Kidney (tissue), 14 donors: ENCODE measurements around the gene DUSP22. TPM values are rescaled to one million over a fixed set of nuclear protein-coding genes. Genes with fewer than 3 reads are reported as not detected.
"Not testable (repeated sequence)": the region's sequence is repeated elsewhere in the genome, so short reads cannot be mapped to it uniquely, and the experiment has no call there.

Experiments
- DNase-seq, 5 donors: peaks; one replicate each; pipeline ENCODE4 v3.0.0-alpha.2; 2013 to 2020
- FAIRE-seq: peaks from 2 replicates; lab custom pipeline; 2012; peaks lifted over from hg19 to GRCh38; lab: Jason Lieb, UNC
- H3K27ac ChIP-seq, 2 donors: one replicate each; pipeline ENCODE4 v1.7.0; 2013; ENCODE audit warnings: low read depth in 2 of 2, low read length in 2 of 2, inconsistent platforms in 1 of 2
- H3K27me3 ChIP-seq: one replicate; pipeline ENCODE4 v1.7.1; 2013; ENCODE audit warnings: low read length, inconsistent platforms; ENCODE audit not compliant: control insufficient read depth, insufficient read depth
- H3K36me3 ChIP-seq, 3 donors: one replicate each; pipeline versions ENCODE4 v1.7.0 to v1.7.1; 2013; ENCODE audit warnings: low read length in 3 of 3, control low read depth in 1 of 3, inconsistent platforms in 1 of 3; ENCODE audit not compliant: insufficient read depth in 3 of 3, control insufficient read depth in 2 of 3
- H3K4me1 ChIP-seq, 3 donors: one replicate each; pipeline versions ENCODE4 v1.7.0 to v1.7.1; 2013; ENCODE audit warnings: low read length in 3 of 3, inconsistent platforms in 1 of 3, low read depth in 1 of 3; ENCODE audit not compliant: control insufficient read depth in 2 of 3, insufficient read depth in 2 of 3
- H3K4me3 ChIP-seq, 3 donors: one replicate each; pipeline versions ENCODE4 v1.7.0 to v1.8.1; 2013; ENCODE audit warnings: low read length in 3 of 3, control low read depth in 1 of 3, inconsistent platforms in 1 of 3
- H3K9ac ChIP-seq, 3 donors: one replicate each; pipeline versions ENCODE4 v1.7.0 to v1.7.1; 2013; ENCODE audit warnings: low read length in 3 of 3, control low read depth in 1 of 3, inconsistent platforms in 1 of 3
- H3K9me3 ChIP-seq, 3 donors: one replicate each; pipeline versions ENCODE4 v1.7.0 to v1.7.1; 2013; ENCODE audit warnings: low read length in 3 of 3, control low read depth in 1 of 3, inconsistent platforms in 1 of 3; ENCODE audit not compliant: control insufficient read depth in 2 of 3, insufficient read depth in 1 of 3
- intact Hi-C: fragments of 100-400 bp; cut with DNase I; formaldehyde crosslinking; loops from one replicate; pipeline ENCODE4 v1.11.1; 2022
- polyA plus RNA-seq: library from polyadenylated mRNA; stranded (reverse); fragments of 350-450 nt; fragmentation: Illumina TruSeq; extraction: RNeasy Lipid Tissue Mini Kit (QIAGEN cat#74804); gene quantifications from one replicate; pipeline ENCODE4 v1.2.3, GENCODE V29; 2014; ENCODE audit warnings: low read depth, low replicate concordance; ENCODE audit not compliant: insufficient read depth
- total RNA-seq: library from RNA; stranded (reverse); fragmentation: NEBNext Ultra II Directional; extraction: Animal tissue kit (Norgen Biotek cat#: 25700); gene quantifications from one replicate; pipeline ENCODE4 v1.2.1, GENCODE V29; 2021
- TF ChIP-seq, protein P1 (sequence below): IDR thresholded peaks from 3 replicates; pipeline ENCODE4 v1.5.1; 2012; ENCODE audit warnings: mild to moderate bottlenecking, moderate library complexity, borderline replicate concordance; ENCODE audit not compliant: insufficient read depth; ENCODE audit errors: extremely low read depth
- donor health status: control.
- donor health status: control.
- donor health status: control.
- donor health status: control.
- donor health status: control.
- donor health status: DM: yes; HTN: yes; CAD: no.
- donor health status: Normal renal cell carcinoma (clear cell type).

Gene DUSP22
- total and polyA plus RNA-seq, 2 donors from 2014 or later = 24.0 to 60.7 TPM

DNA sequence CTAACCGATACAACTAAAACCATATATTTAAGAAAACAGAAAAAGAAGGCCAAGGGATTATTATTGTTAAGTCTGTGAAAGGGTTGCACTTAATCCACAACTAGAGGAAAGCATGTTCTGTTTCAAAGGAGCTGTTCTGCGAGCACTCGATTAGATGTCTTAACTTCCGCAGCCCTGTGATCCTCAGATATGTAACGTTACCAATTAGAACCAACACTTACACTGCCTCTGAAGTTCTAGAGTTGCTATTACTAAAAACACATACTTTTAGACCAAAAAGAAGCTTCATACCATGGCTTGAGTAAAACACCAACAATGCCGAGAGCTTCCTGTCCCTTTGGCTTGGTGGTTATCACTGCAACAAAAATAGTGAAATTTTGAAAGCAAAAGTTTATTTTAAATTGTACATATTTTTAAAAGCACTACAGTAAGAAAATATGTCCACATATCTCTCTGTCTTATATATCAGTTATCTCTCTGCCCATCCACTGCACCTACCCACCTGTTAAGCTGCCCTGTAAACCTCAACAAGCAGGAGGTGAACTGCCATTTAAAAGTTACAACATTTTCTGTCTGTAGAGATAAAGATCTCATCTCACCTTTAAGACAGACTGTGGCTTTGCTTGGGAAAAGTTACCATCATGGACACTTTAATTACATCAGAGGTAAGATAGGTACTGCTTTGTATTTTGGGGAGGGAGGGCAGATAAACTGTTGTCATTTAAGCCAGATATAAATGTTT lies 7.1 kb upstream of the DUSP22 start:
- H3K27ac ChIP-seq = no peak overlapping the region
- H3K9ac ChIP-seq = no peak overlapping the region
- FAIRE-seq (no peak), DNase-seq (no peak)
- H3K36me3 ChIP-seq = no peaks in the 10 kb centered on the region
- no peaks in the 10 kb centered on the region for H3K9me3 ChIP-seq
- intact Hi-C loops = no loop called here
- H3K4me3 ChIP-seq = no peak overlapping the region
- no peaks in the 10 kb centered on the region for H3K4me1 ChIP-seq
- H3K27me3 ChIP-seq = no peaks in the 10 kb centered on the region
- TF ChIP-seq, protein P1, sequence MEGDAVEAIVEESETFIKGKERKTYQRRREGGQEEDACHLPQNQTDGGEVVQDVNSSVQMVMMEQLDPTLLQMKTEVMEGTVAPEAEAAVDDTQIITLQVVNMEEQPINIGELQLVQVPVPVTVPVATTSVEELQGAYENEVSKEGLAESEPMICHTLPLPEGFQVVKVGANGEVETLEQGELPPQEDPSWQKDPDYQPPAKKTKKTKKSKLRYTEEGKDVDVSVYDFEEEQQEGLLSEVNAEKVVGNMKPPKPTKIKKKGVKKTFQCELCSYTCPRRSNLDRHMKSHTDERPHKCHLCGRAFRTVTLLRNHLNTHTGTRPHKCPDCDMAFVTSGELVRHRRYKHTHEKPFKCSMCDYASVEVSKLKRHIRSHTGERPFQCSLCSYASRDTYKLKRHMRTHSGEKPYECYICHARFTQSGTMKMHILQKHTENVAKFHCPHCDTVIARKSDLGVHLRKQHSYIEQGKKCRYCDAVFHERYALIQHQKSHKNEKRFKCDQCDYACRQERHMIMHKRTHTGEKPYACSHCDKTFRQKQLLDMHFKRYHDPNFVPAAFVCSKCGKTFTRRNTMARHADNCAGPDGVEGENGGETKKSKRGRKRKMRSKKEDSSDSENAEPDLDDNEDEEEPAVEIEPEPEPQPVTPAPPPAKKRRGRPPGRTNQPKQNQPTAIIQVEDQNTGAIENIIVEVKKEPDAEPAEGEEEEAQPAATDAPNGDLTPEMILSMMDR = no peak

DNA sequence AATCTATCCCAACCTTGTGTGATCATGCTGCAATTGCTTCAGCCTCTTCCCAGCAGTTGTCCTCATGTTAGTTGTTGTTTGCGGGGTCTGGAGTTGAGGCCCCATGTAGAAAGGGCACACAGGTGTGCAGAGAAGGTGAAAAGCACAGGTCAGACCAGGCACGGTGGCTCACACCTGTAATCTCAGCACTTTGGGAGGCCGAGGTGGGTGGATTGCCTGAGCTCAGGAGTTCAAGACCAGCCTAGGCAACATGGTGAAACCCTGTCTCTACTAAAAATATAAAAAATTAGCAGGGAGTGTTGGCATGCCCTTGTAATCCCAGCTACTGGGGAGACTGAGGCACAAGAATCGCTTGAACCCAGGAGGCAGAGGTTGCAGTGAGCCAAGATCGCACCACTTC lies 6.4 kb upstream of the DUSP22 start:
- H3K9ac ChIP-seq, intact Hi-C loops, H3K36me3 ChIP-seq, FAIRE-seq, H3K4me3 ChIP-seq, H3K9me3 ChIP-seq, H3K4me1 ChIP-seq, H3K27ac ChIP-seq, DNase-seq, H3K27me3 ChIP-seq: not testable (repeated sequence)

DNA sequence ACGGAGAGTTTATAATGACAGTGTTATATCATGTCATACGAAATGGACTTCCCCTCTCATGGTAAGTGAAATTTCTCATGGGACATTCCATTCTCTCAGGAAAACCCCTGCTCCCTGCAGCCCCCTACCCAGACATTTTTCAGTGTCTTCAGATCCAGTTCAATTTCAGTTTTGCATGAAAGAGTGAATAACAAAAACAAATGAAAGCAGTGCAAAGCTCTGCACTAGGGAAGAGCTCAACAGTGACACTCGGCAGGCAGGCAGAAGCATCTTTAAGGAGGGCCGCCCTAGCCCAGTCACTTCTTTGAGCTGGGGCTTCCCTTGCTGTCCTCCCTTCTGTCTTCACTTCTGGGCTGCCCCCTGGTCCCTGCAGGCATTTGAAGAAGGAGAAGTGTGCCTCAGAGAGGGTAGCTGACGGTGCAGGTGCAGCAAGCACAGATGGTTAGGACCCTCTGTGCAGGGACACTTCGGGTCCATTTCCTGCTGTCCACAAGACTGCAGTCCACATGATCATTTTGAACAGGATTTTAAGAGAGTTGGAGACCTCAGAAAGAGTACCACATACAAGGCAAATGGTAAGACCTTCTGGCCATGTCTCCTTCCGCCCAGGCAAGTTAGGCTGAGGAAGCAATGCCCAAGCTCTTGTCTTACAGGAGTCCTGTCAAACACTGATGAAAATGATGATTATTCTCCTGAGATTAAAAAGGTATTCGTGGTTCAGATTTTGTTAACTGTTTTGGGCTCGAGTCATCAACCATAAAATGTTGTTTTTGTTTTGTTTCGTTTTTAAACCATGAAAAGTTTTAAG lies 5.4 kb upstream of the DUSP22 start:
- no peaks in the 10 kb centered on the region for H3K4me1 ChIP-seq
- no peak overlapping the region for H3K27ac ChIP-seq
- H3K27me3 ChIP-seq = no peaks in the 10 kb centered on the region
- intact Hi-C loops = no loop called here
- TF ChIP-seq, protein P1 = no peak
- H3K4me3 ChIP-seq = no peak overlapping the region
- FAIRE-seq (no peak), DNase-seq (no peak)
- no peaks in the 10 kb centered on the region for H3K9me3 ChIP-seq
- H3K9ac ChIP-seq = no peak overlapping the region
- H3K36me3 ChIP-seq = no peaks in the 10 kb centered on the region

DNA sequence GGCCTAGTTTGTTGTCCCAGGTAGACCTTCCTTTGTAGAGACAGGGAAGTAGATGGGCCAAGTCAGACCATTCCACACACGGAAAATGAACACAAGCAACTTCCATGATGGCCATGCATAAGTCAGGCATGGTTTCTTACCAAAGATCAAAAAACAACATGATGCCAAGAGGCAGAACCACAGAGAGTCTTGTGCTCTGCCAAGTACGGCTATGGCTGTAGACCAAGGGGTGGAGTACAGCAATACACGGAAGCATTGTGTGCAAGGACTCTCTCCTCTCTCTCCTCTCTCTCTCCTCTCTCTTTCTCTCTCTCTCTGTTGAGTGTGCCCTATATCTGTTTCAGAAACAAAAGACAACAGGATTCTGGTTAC lies 4.8 kb upstream of the DUSP22 start:
- no peaks in the 10 kb centered on the region for H3K27me3 ChIP-seq
- intact Hi-C loops = no loop called here
- H3K9ac ChIP-seq = no peak overlapping the region
- H3K9me3 ChIP-seq = no peaks in the 10 kb centered on the region
- H3K36me3 ChIP-seq = no peaks in the 10 kb centered on the region
- H3K4me1 ChIP-seq = no peaks in the 10 kb centered on the region
- no peak for FAIRE-seq
- TF ChIP-seq, protein P1 = no peak
- H3K27ac ChIP-seq = no peak overlapping the region
- DNase-seq = no peak
- no peak overlapping the region for H3K4me3 ChIP-seq
